Parathyroid adenoma (tissue), 2 donors: Measurements from ENCODE around the gene RRBP1.

Experiments used
- H2AFZ ChIP-seq: fragments of 300-600 bp; sonication (generic); one replicate; pipeline ENCODE4 v1.7.0; 2017; ENCODE audit warnings: antibody characterized with exemption, mild to moderate bottlenecking
- H3K27ac ChIP-seq: fragments of 300-600 bp; sonication (generic); one replicate; pipeline ENCODE4 v1.7.0; 2017
- H3K27me3 ChIP-seq: fragments of 300-600 bp; sonication (generic); one replicate; pipeline ENCODE4 v1.7.0; 2017; ENCODE audit warnings: low read length; ENCODE audit not compliant: control insufficient read depth, insufficient read depth
- H3K36me3 ChIP-seq: fragments of 300-600 bp; sonication (generic); one replicate; pipeline ENCODE4 v1.7.0; 2017; ENCODE audit warnings: low read length; ENCODE audit not compliant: control insufficient read depth, insufficient read depth
- H3K4me1 ChIP-seq: fragments of 300-600 bp; sonication (generic); one replicate; pipeline ENCODE4 v1.7.0; 2017; ENCODE audit warnings: control low read depth
- H3K4me2 ChIP-seq: fragments of 300-600 bp; sonication (generic); one replicate; pipeline ENCODE4 v1.7.0; 2017; ENCODE audit warnings: low read length
- H3K4me3 ChIP-seq: fragments of 300-600 bp; sonication (generic); one replicate; pipeline ENCODE4 v1.7.0; 2017; ENCODE audit warnings: low read depth, low read length
- H3K79me2 ChIP-seq: fragments of 300-600 bp; sonication (generic); one replicate; pipeline ENCODE4 v1.7.0; 2017; ENCODE audit warnings: control low read depth
- H3K9ac ChIP-seq: fragments of 300-600 bp; sonication (generic); one replicate; pipeline ENCODE4 v1.7.0; 2017; ENCODE audit warnings: mild to moderate bottlenecking
- H3K9me3 ChIP-seq: fragments of 300-600 bp; sonication (generic); one replicate; pipeline ENCODE4 v1.7.0; 2017; ENCODE audit warnings: low read length; ENCODE audit not compliant: control insufficient read depth
- TF ChIP-seq, protein P1 (sequence below): fragments of 300-600 bp; sonication (generic); IDR thresholded peaks from one replicate; pipeline ENCODE4 v1.7.0; 2017; ENCODE audit warnings: antibody characterized with exemption, mild to moderate bottlenecking
- donor health status: primary hyperparathyroidism.

RRBP1 gene

DNA sequence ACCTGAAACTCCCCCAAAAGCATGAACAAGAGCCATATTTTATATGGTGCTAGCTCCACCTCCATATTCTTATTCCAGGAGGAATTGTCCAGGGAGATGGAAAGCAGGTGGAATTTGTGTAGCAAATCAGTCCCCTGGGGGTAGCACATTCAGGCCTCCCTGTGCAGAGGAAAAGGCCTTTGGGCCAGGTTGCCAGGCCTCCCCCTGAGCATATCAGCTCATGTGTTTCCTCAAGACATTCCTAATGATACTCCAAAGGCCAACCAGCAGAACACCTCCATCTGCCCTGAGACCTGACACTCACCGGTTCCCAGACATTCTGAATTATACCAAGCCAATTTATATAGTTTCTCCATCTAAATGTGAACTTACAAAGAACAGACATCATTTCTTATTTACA is 15.1 kb upstream of the RRBP1 start:
- H3K27ac ChIP-seq, result no peak overlapping the region
- H2AFZ ChIP-seq, result no peak overlapping the region
- H3K27me3 ChIP-seq, result no peaks in the 10 kb centered on the region
- H3K4me3 ChIP-seq, result no peak overlapping the region
- no peaks in the 10 kb centered on the region for H3K36me3 ChIP-seq
- TF ChIP-seq, protein P1, sequence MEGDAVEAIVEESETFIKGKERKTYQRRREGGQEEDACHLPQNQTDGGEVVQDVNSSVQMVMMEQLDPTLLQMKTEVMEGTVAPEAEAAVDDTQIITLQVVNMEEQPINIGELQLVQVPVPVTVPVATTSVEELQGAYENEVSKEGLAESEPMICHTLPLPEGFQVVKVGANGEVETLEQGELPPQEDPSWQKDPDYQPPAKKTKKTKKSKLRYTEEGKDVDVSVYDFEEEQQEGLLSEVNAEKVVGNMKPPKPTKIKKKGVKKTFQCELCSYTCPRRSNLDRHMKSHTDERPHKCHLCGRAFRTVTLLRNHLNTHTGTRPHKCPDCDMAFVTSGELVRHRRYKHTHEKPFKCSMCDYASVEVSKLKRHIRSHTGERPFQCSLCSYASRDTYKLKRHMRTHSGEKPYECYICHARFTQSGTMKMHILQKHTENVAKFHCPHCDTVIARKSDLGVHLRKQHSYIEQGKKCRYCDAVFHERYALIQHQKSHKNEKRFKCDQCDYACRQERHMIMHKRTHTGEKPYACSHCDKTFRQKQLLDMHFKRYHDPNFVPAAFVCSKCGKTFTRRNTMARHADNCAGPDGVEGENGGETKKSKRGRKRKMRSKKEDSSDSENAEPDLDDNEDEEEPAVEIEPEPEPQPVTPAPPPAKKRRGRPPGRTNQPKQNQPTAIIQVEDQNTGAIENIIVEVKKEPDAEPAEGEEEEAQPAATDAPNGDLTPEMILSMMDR, result no peak
- H3K9ac ChIP-seq, result no peak overlapping the region
- H3K4me1 ChIP-seq, result no peaks in the 10 kb centered on the region
- H3K79me2 ChIP-seq, result no peaks in the 10 kb centered on the region
- no peak overlapping the region for H3K4me2 ChIP-seq
- H3K9me3 ChIP-seq, result no peaks in the 10 kb centered on the region

DNA sequence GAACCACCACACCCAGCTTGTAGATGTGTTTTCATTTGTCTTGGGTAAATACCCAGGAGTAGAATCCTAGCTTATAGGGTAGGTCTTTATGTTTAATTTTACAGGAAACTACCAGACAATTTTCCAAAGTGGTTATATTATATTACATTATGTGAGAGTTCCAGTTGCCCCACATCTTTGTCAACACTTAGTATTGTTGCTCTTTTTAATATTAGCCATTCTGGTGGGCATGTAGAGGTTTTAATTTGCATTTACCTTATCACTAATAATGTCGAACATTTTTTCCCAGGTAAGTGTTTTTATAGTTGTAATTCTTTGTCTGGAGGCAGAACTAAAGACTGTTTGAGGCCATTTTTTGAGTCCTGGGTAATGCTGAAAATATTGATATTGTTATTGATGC is 14.2 kb upstream of the RRBP1 start:
- Histone ChIP-seq H3K9me3 (no peaks in the 10 kb centered on the region), H3K9ac (no peak overlapping the region), H3K27ac (no peak overlapping the region), H3K4me3 (no peak overlapping the region), H3K27me3 (no peaks in the 10 kb centered on the region), H3K4me1 (no peaks in the 10 kb centered on the region), H3K36me3 (no peaks in the 10 kb centered on the region), H2AFZ (no peak overlapping the region), H3K79me2 (no peaks in the 10 kb centered on the region), H3K4me2 (no peak overlapping the region)
- TF ChIP-seq, protein P1, result no peak

DNA sequence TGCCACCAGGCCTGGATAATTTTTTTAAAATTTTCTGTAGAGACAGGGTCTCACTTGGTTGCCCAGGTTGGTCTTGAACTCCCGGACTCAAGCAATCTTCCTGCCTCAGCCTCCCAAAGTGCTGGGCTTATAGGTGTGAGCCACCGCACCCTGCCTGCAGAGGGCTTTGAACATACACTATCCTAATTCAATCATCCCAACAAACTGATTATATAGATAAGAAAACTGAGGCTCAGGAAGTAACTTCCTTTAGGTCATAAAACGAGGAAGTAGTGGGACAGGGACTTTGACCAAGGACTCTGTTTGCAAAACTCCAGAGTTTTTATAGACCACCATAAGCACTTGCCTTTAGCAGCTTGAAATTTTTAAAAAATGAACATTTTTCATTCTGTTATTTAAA is 12.7 kb upstream of the RRBP1 start:
- no peaks in the 10 kb centered on the region for H3K36me3 ChIP-seq
- H3K27ac ChIP-seq, result no peak overlapping the region
- no peaks in the 10 kb centered on the region for H3K4me1 ChIP-seq
- H3K9ac ChIP-seq, result no peak overlapping the region
- no peak overlapping the region for H3K4me3 ChIP-seq
- H3K27me3 ChIP-seq, result no peaks in the 10 kb centered on the region
- TF ChIP-seq, protein P1, result no peak
- no peak overlapping the region for H3K4me2 ChIP-seq
- H3K9me3 ChIP-seq, result no peaks in the 10 kb centered on the region
- H2AFZ ChIP-seq, result no peak overlapping the region
- H3K79me2 ChIP-seq, result no peaks in the 10 kb centered on the region

DNA sequence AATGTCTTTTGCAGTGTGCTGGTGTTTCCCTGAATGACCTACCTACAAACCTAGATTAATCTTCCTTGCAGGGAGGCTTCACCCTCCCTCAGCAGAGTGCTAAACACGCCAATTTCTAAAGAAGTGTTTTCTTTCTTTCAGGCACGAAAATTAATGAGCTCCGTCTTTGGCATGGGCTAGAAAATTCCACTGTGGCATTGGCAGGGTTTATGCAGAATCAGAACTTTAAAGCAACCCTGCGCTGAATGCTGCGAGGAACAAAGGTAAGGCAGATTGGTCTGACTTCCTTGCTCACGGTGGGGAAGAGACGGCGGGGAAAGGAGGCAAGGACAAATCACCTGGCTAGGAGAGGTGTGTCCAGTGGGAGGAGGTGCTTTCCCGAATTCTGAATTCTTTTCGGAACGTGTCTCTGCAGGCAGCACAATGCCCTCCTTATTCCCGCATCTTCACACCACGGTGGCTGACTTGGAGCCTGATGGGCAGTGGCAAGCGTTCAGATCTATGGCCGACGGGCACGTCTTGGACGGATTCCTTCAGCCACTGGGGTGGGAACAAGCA is 11.5 kb upstream of the RRBP1 start:
- Histone ChIP-seq H3K9me3 (no peaks in the 10 kb centered on the region), H3K36me3 (no peaks in the 10 kb centered on the region), H3K9ac (no peak overlapping the region)

DNA sequence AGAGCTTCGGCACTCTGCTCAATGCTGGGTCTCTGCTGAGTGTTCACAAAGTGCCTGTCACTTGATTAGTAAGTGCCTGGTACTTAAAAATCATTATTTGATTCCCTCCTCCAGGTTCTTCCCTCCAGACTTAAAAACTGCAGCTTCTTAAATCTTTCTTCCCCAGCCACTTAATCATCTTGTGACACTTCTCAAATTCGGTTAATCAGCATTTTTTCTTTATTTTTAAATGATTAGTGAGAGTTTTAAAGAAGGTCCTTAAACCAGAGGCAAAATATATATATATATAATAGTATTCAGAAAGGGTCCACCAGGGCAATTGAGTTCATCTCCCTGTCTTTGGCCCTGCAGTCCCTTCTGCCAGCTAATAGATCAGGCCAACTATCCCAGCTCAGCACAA is 9.7 kb upstream of the RRBP1 start:
- H3K36me3 ChIP-seq, result no peaks in the 10 kb centered on the region
- H3K27ac ChIP-seq, result no peak overlapping the region
- no peak overlapping the region for H3K4me2 ChIP-seq
- H3K9me3 ChIP-seq, result no peaks in the 10 kb centered on the region
- H3K9ac ChIP-seq, result no peak overlapping the region
- no peak overlapping the region for H2AFZ ChIP-seq
- no peak overlapping the region for H3K4me3 ChIP-seq
- no peaks in the 10 kb centered on the region for H3K4me1 ChIP-seq
- H3K27me3 ChIP-seq, result no peaks in the 10 kb centered on the region
- TF ChIP-seq, protein P1, result no peak
- H3K79me2 ChIP-seq, result no peaks in the 10 kb centered on the region

More for the DNA sequence above, 11.5 kb upstream of the RRBP1 start:
- H3K4me2 ChIP-seq, result no peak overlapping the region
- TF ChIP-seq, protein P1, result no peak
- H3K79me2 ChIP-seq, result no peaks in the 10 kb centered on the region
- H3K27me3 ChIP-seq, result no peaks in the 10 kb centered on the region
- H3K4me3 ChIP-seq, result no peak overlapping the region
- no peaks in the 10 kb centered on the region for H3K4me1 ChIP-seq
- H2AFZ ChIP-seq, result no peak overlapping the region
- H3K27ac ChIP-seq, result no peak overlapping the region
